Mucosa of stomach (tissue), 1 donor: Measurements from ENCODE around the gene C12orf54.
"Not testable (repeated sequence)": the region's sequence is repeated elsewhere in the genome, so short reads cannot be mapped to it uniquely, and the experiment has no call there.

Experiments used
- H3K27me3 ChIP-seq: one replicate; pipeline ENCODE4 v1.7.0; 2013; ENCODE audit warnings: mild to moderate bottlenecking, low read length; ENCODE audit not compliant: control insufficient read depth, insufficient read depth
- H3K36me3 ChIP-seq: one replicate; pipeline ENCODE4 v1.7.0; 2013; ENCODE audit warnings: low read length; ENCODE audit not compliant: control insufficient read depth, insufficient read depth
- H3K4me1 ChIP-seq: one replicate; pipeline ENCODE4 v1.7.0; 2013; ENCODE audit warnings: mild to moderate bottlenecking, low read length; ENCODE audit not compliant: control insufficient read depth, insufficient read depth
- H3K4me3 ChIP-seq: one replicate; pipeline ENCODE4 v1.7.0; 2013; ENCODE audit warnings: low read length
- H3K9ac ChIP-seq: one replicate; pipeline ENCODE4 v1.7.0; 2013; ENCODE audit warnings: mild to moderate bottlenecking, low read length, moderate library complexity
- H3K9me3 ChIP-seq: one replicate; pipeline ENCODE4 v1.7.0; 2013; ENCODE audit warnings: mild to moderate bottlenecking, low read length, moderate library complexity; ENCODE audit not compliant: control insufficient read depth
- donor health status: Pancreatic carcinoma.

The C12orf54 gene

GRCh38 chr12:48514728-48515127 is 32.4 kb downstream of the C12orf54 start:
- Histone ChIP-seq H3K27me3 (no peaks in the 10 kb centered on the region), H3K4me1 (no peaks in the 10 kb centered on the region)

GRCh38 chr12:48520381-48520780 is 38.1 kb downstream of the C12orf54 start:
- not testable (repeated sequence) for H3K9ac ChIP-seq

More at GRCh38 chr12:48514728-48515127, 32.4 kb downstream of the C12orf54 start:
- Histone ChIP-seq H3K9me3 (no peaks in the 10 kb centered on the region), H3K4me3 (no peak overlapping the region), H3K36me3 (no peaks in the 10 kb centered on the region), H3K9ac (no peak overlapping the region)

DNA sequence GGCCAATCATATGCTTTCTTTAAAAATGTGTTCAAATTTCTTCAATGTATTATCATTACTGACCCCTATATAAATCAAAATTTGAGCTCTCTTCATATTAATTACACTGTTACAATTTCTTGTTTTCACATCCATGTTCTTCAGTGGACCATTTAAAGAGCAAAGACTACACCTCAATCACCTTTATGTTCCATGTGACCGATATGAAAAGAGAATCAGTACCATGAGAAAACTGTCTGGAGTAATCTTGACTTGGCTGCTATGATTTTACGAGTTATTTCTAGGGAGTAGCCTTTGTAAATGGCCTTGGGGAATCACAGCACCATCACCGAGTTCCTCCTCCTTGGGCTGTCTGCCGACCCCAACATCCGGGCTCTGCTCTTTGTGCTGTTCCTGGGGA is 43.0 kb downstream of the C12orf54 start, which contains the start of gene OR8S1:
Gene OR8S1, plus strand, starts transcription at position 301 of the 400 bp plus-strand sequence. Its CDS starts 0 bp downstream, at position 301.
- Histone ChIP-seq H3K4me1 (no peaks in the 10 kb centered on the region), H3K9ac (no peak within 1 kb of the TSS), H3K36me3 (no peaks in the 10 kb centered on the region), H3K4me3 (no peak within 1 kb of the TSS), H3K27me3 (no peaks in the 10 kb centered on the region), H3K9me3 (no peaks in the 10 kb centered on the region)

More at GRCh38 chr12:48520381-48520780, 38.1 kb downstream of the C12orf54 start:
- H3K36me3 ChIP-seq, H3K4me1 ChIP-seq, H3K4me3 ChIP-seq, H3K9me3 ChIP-seq, H3K27me3 ChIP-seq: not testable (repeated sequence)

GRCh38 chr12:48527891-48528670 is 45.8 kb downstream of the C12orf54 start:
- no peaks in the 10 kb centered on the region for H3K4me1 ChIP-seq
- H3K9ac ChIP-seq, result no peak overlapping the region
- no peaks in the 10 kb centered on the region for H3K27me3 ChIP-seq
- H3K36me3 ChIP-seq, result no peaks in the 10 kb centered on the region
- H3K9me3 ChIP-seq, result no peaks in the 10 kb centered on the region
- H3K4me3 ChIP-seq, result no peak overlapping the region

DNA sequence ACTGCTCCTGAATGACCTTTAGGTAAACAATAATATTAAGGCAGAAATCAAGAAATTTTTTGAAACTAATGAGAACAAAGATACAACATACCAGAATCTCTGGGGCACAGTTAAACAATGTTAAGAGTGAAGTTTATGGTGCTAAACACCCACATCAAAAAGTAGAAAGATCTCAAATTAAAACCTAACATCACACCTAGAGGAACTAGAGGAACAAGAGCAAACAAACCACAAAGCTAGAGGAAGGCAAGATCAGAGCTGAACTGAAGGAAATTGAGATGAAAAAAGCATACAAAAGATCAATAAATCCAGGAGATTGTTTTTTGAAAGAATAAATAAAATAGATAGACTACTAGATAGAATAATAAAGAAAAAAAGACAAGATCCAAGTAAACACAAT is 50.3 kb downstream of the C12orf54 start:
- no peaks in the 10 kb centered on the region for H3K9me3 ChIP-seq
- no peak overlapping the region for H3K9ac ChIP-seq

GRCh38 chr12:48536602-48537001 is 54.3 kb downstream of the C12orf54 start:
- Histone ChIP-seq H3K27me3 (no peaks in the 10 kb centered on the region), H3K36me3 (no peaks in the 10 kb centered on the region), H3K4me1 (no peaks in the 10 kb centered on the region), H3K4me3 (no peak overlapping the region), H3K9me3 (no peaks in the 10 kb centered on the region), H3K9ac (no peak overlapping the region)

More for the DNA sequence above, 50.3 kb downstream of the C12orf54 start:
- Histone ChIP-seq H3K36me3 (no peaks in the 10 kb centered on the region), H3K4me3 (no peak overlapping the region), H3K27me3 (no peaks in the 10 kb centered on the region), H3K4me1 (no peaks in the 10 kb centered on the region)

DNA sequence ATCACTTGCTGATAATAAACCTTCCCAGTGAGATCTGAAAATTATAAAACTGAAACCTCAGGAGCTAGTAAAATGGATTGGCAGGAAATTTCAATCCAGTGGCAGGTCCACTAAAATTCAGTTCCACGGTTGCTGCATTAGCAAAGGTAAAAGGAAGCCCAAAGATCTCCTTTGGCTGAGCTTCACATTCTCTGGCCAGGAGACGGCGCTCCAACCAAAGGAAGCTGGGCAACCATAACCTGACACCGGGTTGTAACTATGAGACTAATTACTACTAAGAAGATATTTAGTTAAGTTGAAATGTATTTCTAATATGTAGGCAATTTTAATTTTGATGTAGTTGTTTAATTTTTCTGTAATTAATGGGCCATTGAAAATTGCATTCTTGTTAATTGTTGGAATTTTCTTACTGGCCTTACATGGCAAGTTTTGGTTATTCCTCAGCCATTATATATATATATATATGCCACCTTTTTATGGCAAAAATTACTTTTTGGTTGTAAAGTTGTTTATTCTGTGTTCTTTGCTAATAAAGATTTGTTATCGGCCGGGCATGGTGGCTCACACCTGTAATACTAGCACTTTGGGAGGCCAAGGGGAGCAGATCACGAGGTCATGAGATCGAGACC is 60.1 kb downstream of the C12orf54 start:
- Histone ChIP-seq H3K9ac (no peak overlapping the region), H3K36me3 (no peaks in the 10 kb centered on the region), H3K4me1 (no peaks in the 10 kb centered on the region), H3K9me3 (no peaks in the 10 kb centered on the region), H3K4me3 (no peak overlapping the region), H3K27me3 (no peaks in the 10 kb centered on the region)

DNA sequence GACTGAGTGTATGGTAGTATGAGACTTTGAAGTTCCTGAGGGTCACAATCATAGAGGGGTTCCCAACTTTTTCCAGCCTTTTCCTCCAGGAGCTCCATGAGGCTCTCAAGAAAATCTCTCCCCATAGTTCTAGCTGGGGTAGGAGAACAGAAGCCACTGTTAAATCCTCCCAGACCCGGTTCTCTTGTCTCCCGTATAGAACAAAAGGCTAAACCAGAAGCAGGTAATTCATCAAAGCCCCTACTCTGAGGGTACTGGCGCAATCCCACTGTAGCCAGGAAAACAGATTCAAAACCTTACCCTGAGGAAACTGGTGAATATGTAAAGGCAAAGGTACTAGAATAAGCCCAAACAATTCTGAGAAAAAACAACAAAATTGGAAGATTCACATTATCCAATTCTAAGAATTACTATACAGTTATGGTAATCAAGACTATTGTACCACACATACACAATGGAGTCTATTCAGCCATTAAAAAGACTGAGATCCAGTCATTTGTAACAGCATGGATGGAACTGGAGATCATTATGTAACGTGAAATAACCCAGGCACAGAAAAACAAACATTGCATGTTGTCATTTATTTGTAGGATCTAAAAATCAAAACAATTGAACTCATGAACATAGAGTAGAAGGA is 63.7 kb downstream of the C12orf54 start:
- H3K9me3 ChIP-seq, result no peaks in the 10 kb centered on the region
- no peak overlapping the region for H3K4me3 ChIP-seq
- H3K36me3 ChIP-seq, result no peaks in the 10 kb centered on the region
- no peak overlapping the region for H3K9ac ChIP-seq
- H3K4me1 ChIP-seq, result no peaks in the 10 kb centered on the region
- no peaks in the 10 kb centered on the region for H3K27me3 ChIP-seq
